HG02642 (cell line): Measurements from ENCODE around the gene EML2.
A peak's percentile ranks its signal among the peaks of the same experiment; 100 is the strongest.
"Not testable (repeated sequence)": the region's sequence is repeated elsewhere in the genome, so short reads cannot be mapped to it uniquely, and the experiment has no call there.

Experiments used
- ATAC-seq: cut with Tn5 transposase; IDR thresholded peaks from one replicate; pipeline ENCODE4 v1.9.1; 2021; ENCODE audit warnings: mild to moderate bottlenecking; ENCODE audit not compliant: unreplicated experiment, poor library complexity

EML2 gene

DNA sequence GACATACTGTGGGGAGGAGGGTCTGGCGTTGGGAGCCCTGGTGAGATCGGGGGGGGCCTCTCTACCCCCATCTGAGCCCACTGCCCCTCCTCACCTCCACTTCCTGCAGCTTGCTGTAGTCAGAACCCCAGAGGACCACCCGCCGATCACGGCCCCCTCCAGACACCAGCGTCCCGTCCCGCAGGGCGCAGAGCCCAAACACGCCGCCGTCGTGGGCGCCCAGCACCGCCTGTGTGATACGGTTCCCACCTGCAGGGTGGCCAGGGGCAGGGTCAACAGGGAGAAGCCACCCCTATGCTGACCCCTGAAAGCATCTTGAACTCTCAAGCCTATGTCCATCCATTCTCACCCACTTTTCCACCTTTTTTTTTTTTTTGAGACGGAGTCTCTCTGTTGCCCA is 17.8 kb downstream of the EML2 start:
- no peak for ATAC-seq

DNA sequence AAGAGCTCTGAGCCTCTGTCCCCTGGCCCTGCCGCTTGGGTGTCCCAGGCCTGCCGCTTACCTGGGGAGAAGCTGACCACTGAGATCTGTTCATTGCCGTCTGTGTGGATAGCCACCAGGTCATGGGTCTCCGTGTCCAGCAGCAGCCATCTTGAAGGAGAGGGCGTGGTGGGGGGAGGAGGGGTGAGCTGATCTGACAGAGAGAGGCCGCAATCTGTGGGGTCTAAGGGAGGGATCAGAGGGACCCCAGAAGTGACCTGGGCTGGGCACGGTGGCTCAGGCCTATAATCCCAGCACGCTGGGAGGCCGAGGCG is 22.5 kb downstream of the EML2 start:
- no peak for ATAC-seq

DNA sequence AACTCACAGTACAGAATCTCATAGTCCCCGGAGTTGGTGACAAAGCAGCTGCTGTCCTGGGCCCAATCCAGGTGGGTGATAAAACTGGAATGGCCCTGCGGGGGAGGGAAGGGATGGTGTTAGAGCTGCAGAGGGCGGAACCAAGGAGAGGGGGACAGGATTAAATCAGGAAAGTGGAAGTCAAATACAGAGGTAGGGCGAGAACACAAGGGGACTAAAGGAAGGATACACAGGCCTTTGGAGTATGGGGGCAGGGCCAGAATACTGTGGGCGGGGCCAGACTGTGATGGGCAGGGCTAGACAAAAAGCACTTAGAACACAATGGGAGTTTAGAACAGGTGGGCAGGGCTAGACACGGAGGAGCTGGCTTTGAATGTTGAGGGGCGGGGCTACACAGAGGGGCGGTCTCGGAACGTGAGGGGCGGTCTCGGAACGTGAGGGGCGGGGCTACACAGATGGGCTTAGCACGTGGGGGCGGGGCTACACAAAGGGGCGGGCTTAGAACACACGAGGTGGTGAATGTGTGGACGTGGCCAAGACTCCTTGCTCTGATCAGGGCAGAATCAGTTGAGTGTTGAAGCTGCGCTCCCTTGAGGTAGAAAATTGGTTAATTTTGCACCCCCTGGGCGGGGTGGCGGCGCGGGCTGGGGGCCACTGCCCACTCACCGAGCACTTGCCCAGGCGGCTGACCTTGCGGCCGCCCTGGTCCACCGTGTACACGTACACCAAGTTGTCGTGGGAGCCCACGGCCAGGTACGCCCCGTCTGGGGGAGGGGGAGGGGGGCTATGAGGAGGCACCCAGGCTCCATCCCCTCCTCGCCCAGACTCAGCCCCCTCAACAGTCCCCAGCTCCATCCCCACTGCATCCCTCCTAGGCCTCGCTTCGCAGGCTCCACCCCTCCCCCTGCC is 23.1 kb downstream of the EML2 start:
- ATAC-seq, result no peak

DNA sequence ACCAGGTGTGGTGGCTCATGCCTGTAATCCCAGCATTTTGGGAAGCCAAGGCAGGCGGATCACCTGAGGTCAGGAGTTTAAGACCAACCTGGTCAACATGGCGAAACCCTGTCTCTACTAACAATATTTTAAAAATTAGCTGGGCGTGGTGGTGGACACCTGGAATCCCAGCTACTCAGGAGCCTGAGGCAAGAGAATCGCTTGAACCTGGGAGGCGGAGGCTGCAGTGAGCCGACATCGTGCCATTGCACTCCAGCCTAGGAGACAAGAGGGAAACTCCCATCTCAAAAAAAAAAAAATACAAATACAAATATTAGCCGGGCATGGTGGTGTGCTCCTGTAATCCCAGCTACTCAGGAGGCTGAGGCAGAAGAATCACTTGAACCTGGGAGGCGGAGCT is 24.1 kb downstream of the EML2 start:
- not testable (repeated sequence) for ATAC-seq

DNA sequence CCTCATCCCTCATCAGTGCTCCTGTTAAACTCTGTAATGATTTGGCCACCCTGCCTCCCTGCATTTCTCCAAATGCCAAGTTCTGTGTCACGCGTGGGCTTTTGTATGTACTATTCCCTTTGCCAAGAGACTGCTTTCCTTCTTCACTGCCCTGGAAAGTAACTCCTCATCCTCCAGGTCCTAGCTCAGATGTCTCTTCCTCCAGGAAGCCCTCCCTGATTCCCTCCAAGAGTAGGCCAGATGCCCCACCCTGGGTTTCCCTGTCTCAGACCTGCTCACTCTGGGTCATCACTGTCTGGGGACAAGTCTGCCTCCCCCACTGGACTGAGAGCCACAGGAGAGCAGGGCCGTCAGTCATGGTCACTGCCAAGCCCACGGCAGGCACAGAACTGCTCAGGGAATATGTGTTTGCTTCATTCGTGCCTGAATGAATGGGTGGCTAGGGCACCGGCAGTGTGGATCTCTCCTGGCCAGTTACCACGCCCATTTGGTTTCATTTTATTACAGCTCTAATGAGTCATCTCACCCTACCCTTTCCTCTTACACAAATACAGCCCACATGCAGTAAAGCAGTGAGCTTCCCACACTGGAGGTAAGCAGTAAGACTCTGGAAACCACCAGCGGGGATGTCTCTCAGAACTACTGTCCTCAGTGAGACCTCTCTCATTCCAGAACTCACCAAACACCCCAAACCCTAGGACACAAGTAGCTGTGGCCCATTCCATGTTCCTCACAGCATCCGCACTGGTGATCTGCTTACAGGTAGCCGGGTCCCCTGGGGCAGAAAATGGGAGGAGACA is 25.1 kb downstream of the EML2 start:
- ATAC-seq, result peak; percentile 53

DNA sequence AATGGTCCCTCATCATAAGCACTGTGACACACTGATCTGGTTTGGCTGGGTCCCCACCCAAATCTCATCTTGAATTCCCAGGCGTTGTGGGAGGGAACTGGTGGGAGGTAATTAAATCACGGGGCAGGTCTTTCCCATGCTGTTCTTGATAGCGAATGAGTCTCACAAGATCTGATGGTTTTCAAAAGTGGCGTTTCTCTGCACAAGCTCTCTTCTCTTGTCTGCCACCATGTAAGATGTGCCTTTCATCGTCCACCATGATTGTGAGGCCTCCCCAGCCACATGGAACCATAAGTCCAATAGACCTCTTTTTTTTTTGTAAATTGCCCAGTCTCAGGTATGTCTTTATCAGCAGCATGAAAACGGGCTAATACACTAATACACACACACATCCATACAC is 30.2 kb downstream of the EML2 start:
- ATAC-seq, result no peak

DNA sequence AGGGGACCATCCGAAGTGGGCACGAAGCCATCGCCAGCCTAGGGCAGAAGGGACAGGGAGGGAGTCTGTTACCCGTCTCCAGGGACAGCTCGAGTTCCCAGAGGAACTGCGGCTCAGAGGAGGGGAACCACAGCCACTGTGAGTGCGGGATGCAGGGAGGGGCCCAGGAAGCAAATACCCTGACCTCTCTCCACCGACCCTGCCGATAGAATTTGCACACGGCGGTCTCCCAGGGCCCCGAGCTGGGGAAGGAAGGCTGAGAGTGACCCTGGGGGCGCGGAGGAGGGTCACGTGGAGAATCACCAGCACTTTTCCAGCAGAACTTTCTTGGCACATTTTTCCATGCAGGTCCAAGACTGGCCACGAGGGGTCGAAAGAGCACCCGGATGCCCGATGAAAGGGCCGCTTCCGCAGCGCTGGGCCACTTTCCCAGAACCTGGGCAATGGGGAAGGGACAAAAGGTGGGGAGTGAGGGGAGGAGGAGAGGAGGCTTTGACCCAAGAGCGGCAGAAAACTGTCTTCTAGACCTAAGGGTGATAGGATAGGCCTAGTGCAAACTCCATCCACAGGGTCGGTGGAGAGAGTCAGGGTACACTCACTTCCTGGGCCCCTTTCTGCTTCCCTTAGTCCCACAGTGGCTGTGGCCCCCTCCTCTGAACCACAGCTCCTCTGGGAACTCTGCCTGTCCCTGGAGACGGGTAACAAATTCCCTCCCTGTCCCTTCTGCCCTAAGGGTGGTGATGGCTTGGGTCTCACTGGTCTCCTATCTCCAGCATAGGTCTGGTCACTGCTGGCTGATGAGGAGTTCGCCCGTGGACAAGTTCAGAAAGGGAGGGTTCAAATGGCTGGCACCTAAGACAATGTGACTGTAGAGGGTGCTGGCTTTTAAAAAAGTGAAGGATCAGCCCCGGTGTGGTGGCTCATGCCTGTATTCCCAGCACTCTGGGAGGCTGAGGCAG is 31.8 kb downstream of the EML2 start:
- ATAC-seq, result no peak

DNA sequence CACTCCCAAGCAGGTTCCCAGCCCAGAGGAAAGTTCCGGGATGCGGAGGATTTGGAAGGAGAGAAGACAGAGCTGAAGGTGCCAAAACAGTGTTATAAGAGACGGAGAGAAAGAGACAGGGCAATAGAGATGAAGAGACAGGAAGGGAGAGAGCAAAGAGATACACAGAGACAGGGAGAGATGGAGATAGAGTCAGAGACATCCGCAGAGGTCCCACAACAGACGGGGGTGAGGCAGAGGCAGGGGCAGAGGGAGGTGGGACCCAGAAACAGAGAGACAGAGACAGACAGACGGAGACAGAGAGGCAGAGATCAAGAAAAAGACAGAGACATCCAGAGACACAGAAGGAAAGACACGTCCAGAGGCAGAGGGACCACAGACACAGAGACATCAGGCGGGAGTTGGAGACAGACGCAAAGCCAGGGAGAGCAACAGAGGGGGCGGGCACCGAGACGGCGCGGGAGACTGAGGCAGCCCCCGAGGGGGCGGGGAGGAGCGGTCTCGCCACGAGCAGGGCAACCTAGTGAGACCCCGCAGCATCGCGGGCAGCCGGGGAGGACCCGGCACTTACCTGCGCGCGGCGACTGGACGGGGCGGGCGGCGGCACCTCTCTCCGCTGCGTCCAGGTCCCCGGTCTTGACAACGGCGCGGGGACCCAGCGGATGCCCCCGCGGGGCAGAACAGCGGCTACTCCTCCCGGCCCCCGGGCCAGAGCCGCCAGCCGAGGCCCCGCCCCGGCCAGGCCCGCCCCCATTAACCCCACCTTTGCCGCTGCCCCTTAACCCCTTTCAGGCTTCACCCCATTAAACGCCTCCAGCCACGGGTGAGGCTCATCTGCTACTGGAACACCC is 37.4 kb downstream of the EML2 start, which contains the start of gene GPR4:
Gene GPR4, minus strand, starts transcription at position 689 of the 851 bp plus-strand sequence. CDS start 10,346 bp downstream, outside the sequence.
- ATAC-seq, result no peak

DNA sequence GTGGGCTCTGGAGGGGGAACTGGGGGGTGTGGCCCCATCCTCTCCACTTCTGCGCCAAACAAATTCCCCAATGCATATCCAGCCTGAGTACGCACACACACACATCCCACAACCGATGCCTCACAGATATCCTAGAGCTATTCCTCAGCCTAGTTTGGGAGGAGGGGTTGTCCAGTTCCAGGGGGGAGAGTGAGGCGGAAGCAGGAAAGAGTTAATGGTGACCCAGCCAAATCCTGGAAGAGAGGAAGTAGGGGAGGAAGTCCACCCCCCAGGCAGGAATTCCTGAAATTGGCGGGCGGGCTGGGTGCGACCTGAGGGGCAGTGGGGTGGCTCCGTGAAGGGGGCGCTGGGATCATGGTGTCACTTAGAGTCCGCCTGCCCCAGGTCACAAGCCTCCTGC is 38.1 kb downstream of the EML2 start:
- ATAC-seq, result no peak

DNA sequence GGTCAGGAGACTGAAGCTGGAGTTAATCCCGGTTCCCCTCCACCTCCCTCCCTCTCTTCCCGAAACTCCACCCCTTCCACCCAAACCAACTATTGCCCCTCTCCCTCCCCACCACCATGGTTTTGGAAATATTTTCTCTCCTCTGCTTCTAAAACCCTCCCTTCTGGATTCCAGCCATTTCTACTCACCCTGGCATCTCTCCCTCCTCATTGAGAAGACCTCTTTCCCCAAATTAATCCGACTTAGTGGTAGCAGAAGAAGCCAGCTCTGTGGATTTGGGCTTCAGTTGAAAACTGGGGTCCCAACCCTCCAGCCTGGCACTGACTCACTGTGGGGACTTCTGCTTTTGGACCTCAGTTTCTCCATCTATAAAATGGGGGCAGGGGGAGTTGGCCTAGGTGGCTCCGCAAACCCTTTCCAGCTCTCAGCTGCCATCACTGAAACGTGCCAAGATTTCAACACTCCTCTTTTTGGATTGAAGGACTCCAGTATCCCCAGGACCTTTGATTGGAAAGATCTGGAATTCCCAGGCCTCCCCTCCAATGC is 38.8 kb downstream of the EML2 start:
- no peak for ATAC-seq

DNA sequence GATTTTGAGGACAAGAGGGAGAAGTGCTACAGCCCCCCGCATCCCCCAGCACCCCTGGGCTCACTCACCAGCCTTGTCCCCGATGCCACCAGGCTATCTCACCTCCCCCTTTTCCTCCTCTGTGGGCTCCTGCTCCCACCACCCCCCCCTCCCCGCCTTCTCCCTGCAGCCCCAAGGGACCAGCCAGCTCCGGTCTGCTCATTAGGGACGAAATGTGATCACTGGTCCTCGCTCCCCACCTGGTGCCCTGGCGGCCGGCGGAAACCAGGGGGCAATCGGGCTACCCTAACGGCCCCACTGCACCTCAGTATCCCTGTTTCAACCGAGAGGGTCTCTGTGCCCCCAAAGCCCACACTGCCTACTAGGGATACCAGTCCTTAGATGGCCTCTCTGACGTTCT is 39.9 kb downstream of the EML2 start:
- ATAC-seq, result no peak

DNA sequence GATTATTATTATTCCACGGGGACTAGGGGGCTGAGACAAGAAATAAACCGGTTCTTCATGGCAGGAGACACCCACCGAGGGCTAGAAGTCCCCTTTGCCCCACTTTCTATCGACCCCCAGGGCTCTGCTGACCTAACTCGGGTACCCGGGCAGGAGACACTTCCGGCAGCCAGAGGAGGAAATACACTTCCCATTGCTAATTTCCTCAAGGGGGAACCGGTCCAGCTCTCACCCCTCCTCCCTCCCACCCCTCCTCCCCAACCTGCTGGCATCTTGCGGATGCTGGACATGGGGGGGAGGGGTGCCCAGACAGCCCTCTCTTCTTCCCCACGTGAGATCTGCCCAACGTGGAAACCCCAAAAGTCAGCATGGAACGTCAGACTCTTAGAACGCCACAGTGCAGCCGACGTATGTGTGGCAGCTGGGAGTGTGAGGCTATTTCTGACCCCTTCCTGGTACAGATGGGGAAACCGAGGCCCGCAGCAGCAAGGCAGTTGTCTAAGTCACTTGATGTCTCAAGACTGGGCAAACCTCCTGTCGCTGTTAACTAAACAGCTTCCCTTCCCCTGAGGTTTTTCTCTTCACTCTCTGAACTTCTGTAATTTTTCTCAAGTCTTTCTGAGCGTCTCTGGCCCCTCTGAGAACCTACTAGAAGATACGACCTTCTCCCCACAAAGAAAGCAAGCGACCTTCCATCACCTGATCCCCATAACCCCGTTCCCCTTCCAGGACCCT is 40.8 kb downstream of the EML2 start:
- ATAC-seq, result no peak

DNA sequence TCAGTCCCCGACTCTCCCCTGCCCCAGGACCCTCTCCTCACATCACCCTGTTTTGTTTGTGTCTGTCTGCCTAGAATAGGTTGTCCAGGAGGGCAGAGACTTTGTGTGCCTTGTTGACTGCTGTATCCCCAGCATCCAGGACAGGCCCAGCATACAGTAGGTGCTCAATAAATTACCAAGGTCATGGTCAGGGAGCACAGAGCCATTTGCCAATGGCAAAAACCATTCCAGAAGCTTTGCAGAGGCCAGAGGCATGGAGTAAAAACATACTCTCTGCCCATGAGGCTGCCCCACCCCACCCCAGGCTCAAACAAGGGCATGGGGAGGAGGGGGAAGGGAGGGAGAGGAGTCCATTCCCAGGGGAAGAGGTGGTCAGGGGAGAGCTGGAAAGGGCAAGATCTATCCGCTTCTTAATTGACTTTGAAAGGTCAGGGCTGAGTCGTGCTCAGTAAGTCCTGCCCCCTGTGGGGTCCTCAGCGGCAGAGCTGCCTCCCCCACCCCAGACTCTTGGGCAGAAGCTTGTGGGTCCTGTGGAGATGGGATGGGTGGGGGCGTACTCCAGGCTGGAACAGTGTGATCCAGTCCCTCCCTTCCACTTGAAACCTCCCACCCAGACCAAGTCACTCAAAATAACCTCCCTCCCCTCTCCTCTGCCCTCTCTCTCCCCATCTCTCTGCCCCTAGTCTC is 41.6 kb downstream of the EML2 start:
- no peak for ATAC-seq

DNA sequence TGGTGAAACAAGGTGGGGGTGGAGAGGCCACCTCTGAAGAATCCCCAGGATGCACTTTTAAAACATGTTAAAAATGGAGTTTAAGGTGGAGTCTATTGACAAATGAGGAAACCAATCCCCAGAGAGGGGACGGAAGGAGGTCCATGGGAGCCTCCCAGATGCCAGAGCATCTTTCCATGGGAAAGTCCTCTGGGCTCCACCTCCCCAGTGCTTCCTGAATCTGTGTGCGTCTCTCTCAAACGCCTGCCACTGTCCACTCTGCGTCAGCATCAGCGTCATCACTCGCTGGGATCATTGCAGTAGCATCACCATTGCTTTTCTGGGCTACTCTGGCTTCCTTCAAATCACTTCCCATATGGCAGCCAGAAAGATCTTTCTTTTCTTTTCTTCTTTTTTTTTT is 43.4 kb downstream of the EML2 start:
- ATAC-seq, result no peak

DNA sequence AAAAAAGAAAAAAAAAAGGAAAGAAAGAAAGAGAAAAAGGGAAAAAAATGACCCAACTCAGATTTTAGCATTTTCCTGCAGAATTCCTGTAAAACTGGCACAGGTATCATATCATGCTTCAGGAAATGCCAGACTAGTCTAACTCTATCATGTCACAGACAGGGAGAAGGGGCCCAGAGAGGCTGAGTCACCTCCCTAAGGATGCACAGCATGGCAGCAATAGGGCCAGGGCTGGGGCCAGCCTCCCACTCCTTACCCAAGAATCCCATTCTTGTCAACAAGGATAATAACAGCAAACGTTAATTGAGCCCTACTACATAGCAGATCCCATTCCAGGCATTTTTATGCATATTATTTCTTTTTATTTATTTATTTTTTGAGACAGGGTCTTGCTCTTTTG is 45.7 kb downstream of the EML2 start:
- ATAC-seq, result no peak

DNA sequence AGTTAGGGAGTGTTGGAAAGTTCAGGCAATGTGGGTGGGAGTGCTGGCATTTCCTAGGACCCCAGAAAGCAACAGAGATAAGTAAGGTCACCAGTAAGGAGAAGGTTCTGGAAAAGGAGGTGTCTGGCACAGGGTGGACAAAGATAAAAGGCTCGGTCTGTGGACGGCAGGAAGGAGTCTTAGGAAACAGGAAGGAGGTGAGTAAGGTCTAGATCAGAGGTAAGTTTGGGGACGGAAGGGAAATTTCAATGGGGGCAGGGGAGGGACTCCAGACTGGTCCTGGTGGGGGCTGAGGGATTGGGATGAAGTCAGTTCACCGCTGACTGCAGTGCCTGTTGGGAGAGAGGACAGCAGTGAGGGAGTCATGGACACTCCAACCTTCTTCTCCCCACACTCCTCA is 46.8 kb downstream of the EML2 start:
- ATAC-seq, result no peak

DNA sequence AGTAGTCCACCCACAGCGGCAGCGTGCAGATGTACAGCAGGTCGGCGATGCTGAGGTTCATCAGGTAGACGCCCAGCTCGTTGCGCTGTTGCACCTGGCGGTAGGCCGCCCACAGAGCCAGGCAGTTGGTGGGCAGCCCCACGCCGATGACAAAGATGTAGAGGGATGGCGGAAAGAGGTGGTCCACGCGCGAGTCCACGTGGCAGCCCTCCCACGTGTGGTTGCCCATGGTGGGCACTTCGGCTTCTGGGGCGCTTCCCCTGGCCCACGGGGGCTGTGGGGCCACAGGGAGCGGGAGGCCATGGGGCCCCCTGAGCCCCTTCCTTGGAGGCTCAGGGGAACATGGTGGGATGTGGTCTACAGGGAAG is 47.6 kb downstream of the EML2 start:
- no peak for ATAC-seq

DNA sequence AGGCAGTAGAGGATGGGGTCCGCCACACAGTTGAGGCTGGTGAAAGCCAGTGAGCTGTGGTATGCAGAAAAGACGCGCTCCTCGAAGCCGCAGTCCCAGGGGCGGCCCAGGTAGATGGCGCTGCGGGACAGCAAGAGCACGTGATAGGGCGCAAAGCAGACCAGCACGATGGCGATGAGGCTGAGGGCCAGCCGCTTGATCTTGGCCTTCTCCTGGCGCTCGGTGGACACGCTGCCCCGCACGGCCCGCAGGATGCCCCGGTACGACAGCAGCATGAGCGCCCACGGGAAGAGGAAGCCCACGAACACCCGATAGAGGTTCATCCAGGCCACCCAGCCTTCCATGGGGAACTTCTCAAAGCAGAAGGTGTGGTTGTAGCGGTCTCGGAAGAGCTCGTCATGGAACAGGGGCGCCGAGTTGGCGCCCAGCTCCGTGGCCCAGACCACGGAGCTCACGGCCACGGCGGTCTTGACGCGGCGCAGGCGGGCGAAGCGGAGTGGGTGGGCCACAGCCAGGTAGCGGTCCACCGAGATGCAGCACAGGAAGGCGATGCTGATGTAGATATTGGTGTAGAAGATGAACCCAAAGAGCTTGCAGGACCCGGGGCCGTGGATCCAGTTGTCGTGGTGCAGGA is 48.1 kb downstream of the EML2 start:
- ATAC-seq, result no peak
